ENCODE data around the gene MT1A. TPM values are rescaled to one million over a fixed set of nuclear protein-coding genes. Genes with fewer than 3 reads are reported as not detected.

MT1A gene
- total RNA-seq, 1 donor from 2014 or later = 2.1 TPM

GRCh38 chr16:56643080-56643778, 4.8 kb downstream of the MT1A start:
- H3K9me3 Mint-ChIP-seq = no peaks in the 10 kb centered on the region

GRCh38 chr16:56643833-56644232, 5.4 kb downstream of the MT1A start:
- DNase-seq = no peak
- Mint-ChIP-seq H3K27me3 (peaks cover 62% of the 10 kb centered on the region), H3K36me3 (ENCODE audit: low read depth) (no peaks in the 10 kb centered on the region), H3K4me3 (peak overlapping the region; percentile 81), H3K4me1 (peaks cover 20% of the 10 kb centered on the region), H3K9me3 (no peaks in the 10 kb centered on the region), H3K27ac (peak overlapping the region; percentile 45)
- intact Hi-C loops (cut with micrococcal nuclease) = loop anchor here (1.0 to 2.0 kb wide), 3 partner anchors 19 to 39 kb away; partner anchors contain the start of gene MT1X

More at GRCh38 chr16:56643080-56643778, 4.8 kb downstream of the MT1A start:
- no peaks in the 10 kb centered on the region for H3K36me3 Mint-ChIP-seq (ENCODE audit: low read depth)
- intact Hi-C loops (cut with micrococcal nuclease) = loop anchor here (1.0 to 2.0 kb wide), 3 partner anchors 20 to 40 kb away; partner anchors contain the start of gene MT1X
- peaks cover 61% of the 10 kb centered on the region for H3K27me3 Mint-ChIP-seq
- DNase-seq = peak; percentile 94
- peak overlapping the region; percentile 53 for H3K27ac Mint-ChIP-seq
- peaks cover 22% of the 10 kb centered on the region for H3K4me1 Mint-ChIP-seq
- H3K4me3 Mint-ChIP-seq = peak overlapping the region; percentile 81

DNA sequence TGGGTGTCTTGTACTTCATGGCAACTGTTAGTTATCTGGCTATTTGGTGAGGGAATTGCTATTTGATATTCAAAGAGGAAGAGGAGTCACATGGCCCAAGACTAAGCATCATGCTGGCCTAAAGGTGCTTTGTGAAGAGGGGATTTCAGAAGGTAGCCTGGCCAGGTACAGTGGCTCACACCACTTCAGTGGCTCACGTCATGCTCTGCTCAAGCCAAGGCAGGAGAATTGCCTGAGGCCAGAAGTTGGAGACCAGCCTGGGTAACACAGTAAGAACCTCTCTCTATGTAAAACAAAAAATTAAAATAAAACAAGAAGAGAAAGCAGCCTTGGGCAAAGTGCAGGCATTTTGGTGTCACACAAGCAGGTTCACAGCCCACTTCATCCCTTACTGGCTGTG, 6.8 kb downstream of the MT1A start:
- H3K4me1 Mint-ChIP-seq = peaks cover 20% of the 10 kb centered on the region
- peaks cover 55% of the 10 kb centered on the region for H3K27me3 Mint-ChIP-seq
- no peak overlapping the region for H3K4me3 Mint-ChIP-seq
- no peak overlapping the region for H3K27ac Mint-ChIP-seq
- intact Hi-C loops (cut with micrococcal nuclease) = no loop called here
- H3K9me3 Mint-ChIP-seq = no peaks in the 10 kb centered on the region
- no peaks in the 10 kb centered on the region for H3K36me3 Mint-ChIP-seq (ENCODE audit: low read depth)
- no peak for DNase-seq

DNA sequence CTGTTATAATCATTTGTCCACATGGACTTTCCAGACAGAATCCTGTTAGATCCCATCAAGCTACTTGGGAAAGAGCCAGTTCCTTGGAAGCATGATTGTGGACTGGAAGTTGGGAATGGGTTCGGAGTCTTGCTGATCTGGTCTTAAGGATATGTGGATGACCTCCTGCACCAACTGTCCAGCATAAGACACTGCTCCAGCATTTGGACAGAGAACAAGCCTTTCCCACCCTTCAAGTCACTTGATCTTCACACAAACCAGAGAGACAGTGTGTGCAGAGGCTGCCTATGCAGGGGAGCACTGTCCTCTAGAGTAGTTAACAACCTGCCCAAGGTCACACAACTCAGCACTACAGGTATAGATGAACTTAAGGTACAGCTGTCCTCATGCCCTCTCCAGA, 7.4 kb downstream of the MT1A start:
- intact Hi-C loops (cut with micrococcal nuclease) = no loop called here
- Mint-ChIP-seq H3K9me3 (no peaks in the 10 kb centered on the region), H3K4me1 (peaks cover 20% of the 10 kb centered on the region), H3K27me3 (peaks cover 51% of the 10 kb centered on the region), H3K27ac (no peak overlapping the region), H3K4me3 (no peak overlapping the region), H3K36me3 (ENCODE audit: low read depth) (no peaks in the 10 kb centered on the region)
- DNase-seq = no peak

GRCh38 chr16:56647641-56648431, 9.4 kb downstream of the MT1A start:
- no peak overlapping the region for H3K27ac Mint-ChIP-seq
- intact Hi-C loops (cut with micrococcal nuclease) = no loop called here

DNA sequence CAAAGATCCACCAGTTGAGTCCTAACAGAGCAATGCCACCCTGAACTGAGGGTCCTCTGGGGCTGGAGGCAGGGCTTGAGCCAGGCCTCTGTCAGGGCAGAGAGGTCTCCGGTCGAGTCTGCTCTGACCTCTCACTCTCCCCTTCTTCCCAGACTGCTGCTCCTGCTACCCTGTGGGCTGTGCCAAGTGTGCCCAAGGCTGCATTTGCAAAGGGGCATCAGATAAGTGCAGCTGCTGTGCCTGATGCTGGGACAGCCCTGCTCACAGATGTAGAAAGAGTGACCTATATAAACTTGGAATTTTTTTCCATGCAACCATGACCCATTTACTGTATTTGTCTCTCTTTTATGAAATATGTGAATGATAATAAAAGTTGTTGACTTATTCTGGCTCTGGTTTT, 10.8 kb downstream of the MT1A start:
- peaks cover 3% of the 10 kb centered on the region for H3K4me1 Mint-ChIP-seq
- no peaks in the 10 kb centered on the region for H3K36me3 Mint-ChIP-seq (ENCODE audit: low read depth)

More at GRCh38 chr16:56647641-56648431, 9.4 kb downstream of the MT1A start:
- DNase-seq = no peak
- H3K4me1 Mint-ChIP-seq = peaks cover 15% of the 10 kb centered on the region
- no peak overlapping the region for H3K4me3 Mint-ChIP-seq
- H3K27me3 Mint-ChIP-seq = peaks cover 50% of the 10 kb centered on the region
- no peaks in the 10 kb centered on the region for H3K36me3 Mint-ChIP-seq (ENCODE audit: low read depth)
- no peaks in the 10 kb centered on the region for H3K9me3 Mint-ChIP-seq

GRCh38 chr16:56649820-56650219, 11.4 kb downstream of the MT1A start:
- Mint-ChIP-seq H3K27ac (no peak overlapping the region), H3K4me3 (no peak overlapping the region), H3K27me3 (peaks cover 50% of the 10 kb centered on the region), H3K36me3 (ENCODE audit: low read depth) (no peaks in the 10 kb centered on the region), H3K9me3 (no peaks in the 10 kb centered on the region), H3K4me1 (no peaks in the 10 kb centered on the region)
- no peak for DNase-seq
- intact Hi-C loops (cut with micrococcal nuclease) = no loop called here

More for the DNA sequence above, 10.8 kb downstream of the MT1A start:
- DNase-seq = no peak
- no peak overlapping the region for H3K27ac Mint-ChIP-seq
- H3K9me3 Mint-ChIP-seq = no peaks in the 10 kb centered on the region
- H3K4me3 Mint-ChIP-seq = no peak overlapping the region
- H3K27me3 Mint-ChIP-seq = peaks cover 51% of the 10 kb centered on the region
- intact Hi-C loops (cut with micrococcal nuclease) = no loop called here

DNA sequence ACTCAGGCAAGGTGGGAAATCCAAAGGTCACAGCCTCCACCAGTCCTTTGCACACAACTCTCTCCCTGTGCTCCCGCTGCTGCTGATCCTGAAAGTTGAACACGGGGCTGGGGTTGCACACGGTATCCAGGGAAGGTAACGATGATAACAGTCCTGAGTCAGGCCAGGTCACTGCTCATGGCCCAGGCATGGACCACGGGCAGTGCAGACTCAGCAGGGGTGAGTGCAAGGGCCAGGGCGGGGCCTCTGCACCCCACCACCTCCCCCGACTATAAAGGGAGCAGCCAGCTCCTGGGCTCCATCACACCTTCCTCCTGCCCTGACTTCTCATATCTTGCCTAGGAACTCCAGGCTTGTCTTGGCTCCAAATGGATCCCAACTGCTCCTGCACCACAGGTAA, 13.1 kb downstream of the MT1A start, which contains the start of gene MT1B:
MT1B (plus strand) TSS at position 301 of the 400 bp plus-strand sequence; CDS start at position 369, 68 bp downstream.
- Mint-ChIP-seq H3K9me3 (no peaks in the 10 kb centered on the region), H3K27me3 (peaks cover 41% of the 10 kb centered on the region), H3K4me3 (no peak within 1 kb of the TSS), H3K36me3 (ENCODE audit: low read depth) (no peaks in the 10 kb centered on the region), H3K4me1 (no peaks in the 10 kb centered on the region), H3K27ac (no peak within 1 kb of the TSS)
- no peak for DNase-seq
- intact Hi-C loops (cut with micrococcal nuclease) = no loop called here

GRCh38 chr16:56652600-56652999, 14.1 kb downstream of the MT1A start:
- H3K4me3 Mint-ChIP-seq = no peak overlapping the region
- H3K36me3 Mint-ChIP-seq (ENCODE audit: low read depth) = no peaks in the 10 kb centered on the region
- intact Hi-C loops (cut with micrococcal nuclease) = no loop called here
- no peaks in the 10 kb centered on the region for H3K9me3 Mint-ChIP-seq
- no peak overlapping the region for H3K27ac Mint-ChIP-seq
- no peak for DNase-seq
- H3K27me3 Mint-ChIP-seq = peaks cover 34% of the 10 kb centered on the region
- peaks cover 4% of the 10 kb centered on the region for H3K4me1 Mint-ChIP-seq

DNA sequence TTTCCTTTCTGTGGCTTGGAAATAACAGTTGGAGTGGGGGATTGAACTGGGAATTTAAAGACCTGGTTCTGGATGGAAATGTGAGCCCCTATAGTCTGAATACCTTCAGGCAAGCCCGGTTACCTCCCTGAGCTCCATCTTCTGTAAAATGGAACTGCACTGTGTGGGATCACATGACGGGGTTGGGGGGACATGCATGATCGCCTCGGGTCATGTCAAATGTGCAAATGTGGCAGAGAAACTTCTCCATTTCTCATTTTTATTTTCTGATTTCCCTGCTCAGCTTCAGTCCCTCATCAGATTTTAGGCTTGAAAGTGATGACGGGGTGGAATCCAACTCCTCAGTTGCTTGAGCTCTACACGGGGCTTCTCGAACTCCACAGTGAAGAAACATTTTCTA, 14.8 kb downstream of the MT1A start:
- Mint-ChIP-seq H3K27ac (no peak overlapping the region), H3K36me3 (ENCODE audit: low read depth) (no peaks in the 10 kb centered on the region)
- DNase-seq = no peak

GRCh38 chr16:56657555-56658326, 19.3 kb downstream of the MT1A start, which contains the start of gene MT1F:
MT1F (plus strand) TSS chr16:56657959; CDS start chr16:56658059, 100 bp downstream.
- Mint-ChIP-seq H3K4me3 (peak within 1 kb of the TSS; percentile 92), H3K36me3 (ENCODE audit: low read depth) (peaks cover 3% of the 10 kb centered on the region), H3K9me3 (no peaks in the 10 kb centered on the region), H3K4me1 (peaks cover 18% of the 10 kb centered on the region), H3K27ac (peak within 1 kb of the TSS; percentile 85), H3K27me3 (peaks cover 14% of the 10 kb centered on the region)
- intact Hi-C loops (cut with micrococcal nuclease) = loop anchor here (1.0 to 2.0 kb wide), 2 partner anchors 25 to 49 kb away; partner anchors contain the start of genes MT1X and MT2A
- peak; percentile 87 for DNase-seq

More for the DNA sequence above, 14.8 kb downstream of the MT1A start:
- Mint-ChIP-seq H3K27me3 (peaks cover 30% of the 10 kb centered on the region), H3K4me3 (no peak overlapping the region), H3K4me1 (peaks cover 8% of the 10 kb centered on the region), H3K9me3 (no peaks in the 10 kb centered on the region)
- intact Hi-C loops (cut with micrococcal nuclease) = no loop called here

DNA sequence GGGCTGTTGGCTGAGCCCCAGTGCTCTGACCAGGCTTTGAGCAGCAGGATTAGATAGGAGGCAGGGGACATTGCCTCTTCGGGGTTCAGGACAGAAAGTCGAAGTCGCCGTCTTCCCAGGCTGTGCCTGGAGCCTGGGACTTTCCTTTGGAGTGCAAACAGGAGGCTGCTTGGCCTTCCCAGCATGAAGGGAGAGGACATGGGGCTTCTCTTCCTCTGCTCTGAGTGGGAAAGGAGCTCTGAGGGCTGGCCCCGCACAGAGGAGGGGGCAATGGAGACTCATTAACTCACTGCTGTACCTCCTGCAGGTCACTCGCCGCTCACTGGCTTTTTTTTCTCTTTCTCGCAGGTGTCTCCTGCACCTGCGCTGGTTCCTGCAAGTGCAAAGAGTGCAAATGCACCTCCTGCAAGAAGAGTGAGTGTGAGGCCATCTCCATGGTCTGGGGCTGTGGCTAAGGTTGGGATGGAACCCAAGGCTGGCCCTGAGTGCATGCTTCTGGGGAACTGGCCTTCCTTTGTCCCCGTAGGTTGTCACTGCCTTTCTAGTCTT, 19.9 kb downstream of the MT1A start:
- Mint-ChIP-seq H3K4me1 (peaks cover 20% of the 10 kb centered on the region), H3K27me3 (peaks cover 11% of the 10 kb centered on the region), H3K36me3 (ENCODE audit: low read depth) (peaks cover 3% of the 10 kb centered on the region), H3K9me3 (no peaks in the 10 kb centered on the region), H3K4me3 (peak overlapping the region; percentile 92), H3K27ac (peak overlapping the region; percentile 85)
- no peak for DNase-seq
- intact Hi-C loops (cut with micrococcal nuclease) = no loop called here
